Muscle of arm (tissue), 12 donors: Measurements from ENCODE around the gene FOXP2. TPM values are rescaled to one million over a fixed set of nuclear protein-coding genes. Genes with fewer than 3 reads are reported as not detected.
"Not testable (repeated sequence)": the region's sequence is repeated elsewhere in the genome, so short reads cannot be mapped to it uniquely, and the experiment has no call there.

Experiments
- DNase-seq: peaks from one replicate; pipeline ENCODE4 v3.0.0-alpha.2; 2013
- polyA plus RNA-seq, 12 donors: library from polyadenylated mRNA; unstranded; fragments of 120-200 nt; gene quantifications; one replicate each; pipeline ENCODE4 v1.2.1, GENCODE V29; 2013; ENCODE audit not compliant: insufficient read length in 12 of 12

The FOXP2 gene
- polyA plus RNA-seq, 12 donors = 8.7 to 22.7 (median 13.0) TPM; not detected in 1

DNA sequence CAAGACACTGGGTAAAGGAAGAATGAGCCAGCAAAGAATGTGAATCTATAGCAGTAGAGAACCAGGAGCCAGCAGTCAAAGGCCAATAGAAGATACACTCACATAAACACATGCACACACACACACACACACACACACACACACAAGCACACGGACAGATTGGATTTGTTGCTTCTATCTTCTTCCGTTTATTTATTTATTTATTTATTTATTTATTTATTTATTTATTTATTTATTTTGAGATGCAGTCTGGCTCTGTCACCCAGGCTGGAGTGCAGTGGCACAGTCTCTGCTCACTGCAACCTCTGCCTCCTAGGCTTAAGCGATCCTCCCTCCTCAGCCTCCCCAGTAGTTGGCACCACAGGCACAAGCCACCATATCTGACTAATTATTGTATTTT, 166.3 kb downstream of the FOXP2 start:
- not testable (repeated sequence) for DNase-seq

DNA sequence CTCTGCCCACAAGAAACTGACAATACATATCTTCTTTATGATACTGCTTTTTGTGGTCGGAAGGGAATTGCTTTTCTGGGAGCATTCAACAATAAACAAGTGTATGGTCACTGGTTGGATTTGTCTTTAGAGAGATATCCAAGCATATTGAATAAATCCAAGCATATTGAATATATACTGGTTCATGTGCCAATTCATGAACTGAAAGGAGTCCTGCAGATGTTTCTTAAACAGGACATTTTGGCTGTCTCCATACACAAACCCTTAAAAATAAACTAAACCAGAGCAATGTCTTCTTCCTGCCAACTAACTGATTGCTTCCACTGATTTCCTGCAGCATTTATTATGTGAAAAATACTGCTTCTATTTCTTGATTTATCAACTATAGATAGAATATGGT, 173.9 kb downstream of the FOXP2 start:
- DNase-seq = peak; percentile 25

DNA sequence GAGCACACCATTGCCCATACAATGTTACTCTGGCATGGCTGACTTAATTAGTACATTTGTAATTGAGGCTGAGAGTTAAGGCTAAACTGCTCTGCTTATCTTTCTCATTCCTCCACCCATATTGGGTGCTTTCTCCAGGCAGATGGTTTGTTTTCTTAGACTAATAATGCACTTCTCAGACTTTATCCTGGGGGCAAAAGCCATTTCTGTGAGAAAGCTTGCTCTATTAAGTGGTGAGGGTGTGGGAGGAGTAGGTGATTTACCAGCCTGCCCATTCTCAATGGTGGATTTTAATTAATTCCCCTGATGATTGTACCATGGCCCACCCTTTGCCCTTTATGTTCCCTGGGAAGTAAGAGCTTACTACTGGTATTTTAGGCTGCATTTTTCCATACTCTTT, 174.8 kb downstream of the FOXP2 start:
- no peak for DNase-seq

DNA sequence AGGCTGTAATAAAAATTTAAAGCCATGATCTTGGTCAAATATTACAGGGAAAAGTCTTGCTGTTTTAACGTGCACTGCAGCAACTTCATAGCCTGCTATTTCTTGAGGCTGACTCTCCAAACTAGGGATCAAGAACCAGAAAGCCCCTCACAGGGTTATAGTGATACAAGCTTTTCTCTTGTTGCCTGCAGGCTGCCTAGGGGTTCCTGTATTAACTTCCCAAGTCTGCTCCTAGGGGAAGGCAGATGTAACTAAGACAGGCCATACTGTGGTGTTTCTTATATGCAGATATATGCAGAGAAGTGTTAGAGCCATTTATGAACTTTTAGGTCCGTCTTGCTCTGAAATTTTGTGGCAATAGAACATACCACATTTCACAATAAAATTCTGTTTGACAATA, 175.7 kb downstream of the FOXP2 start:
- no peak for DNase-seq

DNA sequence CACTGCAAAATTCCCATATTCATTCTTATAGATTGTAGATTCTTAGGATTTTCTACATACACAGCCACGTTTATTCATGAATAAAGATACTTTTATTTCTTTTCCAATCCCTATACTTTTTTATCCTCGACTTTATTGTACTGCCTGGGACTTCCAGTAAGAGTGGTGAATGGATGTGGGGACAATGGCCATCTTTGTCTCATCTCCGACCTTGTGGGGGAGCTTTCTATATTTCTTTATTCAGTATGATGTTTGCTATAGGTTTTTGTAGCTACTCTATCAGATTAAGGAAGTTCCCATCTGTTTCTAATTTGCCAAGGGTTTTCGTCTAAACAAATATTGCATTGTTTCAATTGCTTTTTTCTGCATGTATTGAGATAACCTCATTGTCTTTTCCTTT, 184.3 kb downstream of the FOXP2 start:
- no peak for DNase-seq

DNA sequence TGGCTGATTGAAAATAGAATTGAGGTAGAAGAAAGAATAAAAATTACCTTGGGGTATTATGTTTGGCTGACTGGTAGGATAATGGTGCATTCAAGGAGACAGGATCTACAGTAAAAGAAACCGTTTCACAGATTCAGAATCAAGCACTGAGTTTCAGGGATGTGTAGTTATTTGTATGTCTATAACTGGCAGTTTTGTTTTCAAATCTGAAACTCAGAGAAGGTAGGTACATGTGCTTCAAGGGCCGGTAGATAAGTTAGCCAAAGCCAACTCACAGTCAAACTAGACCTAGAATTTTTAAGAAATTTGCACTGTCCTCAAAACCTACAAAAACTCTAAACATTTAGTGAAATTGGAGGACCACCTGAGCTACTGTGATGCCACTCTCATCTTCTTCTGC, 191.5 kb downstream of the FOXP2 start:
- no peak for DNase-seq

DNA sequence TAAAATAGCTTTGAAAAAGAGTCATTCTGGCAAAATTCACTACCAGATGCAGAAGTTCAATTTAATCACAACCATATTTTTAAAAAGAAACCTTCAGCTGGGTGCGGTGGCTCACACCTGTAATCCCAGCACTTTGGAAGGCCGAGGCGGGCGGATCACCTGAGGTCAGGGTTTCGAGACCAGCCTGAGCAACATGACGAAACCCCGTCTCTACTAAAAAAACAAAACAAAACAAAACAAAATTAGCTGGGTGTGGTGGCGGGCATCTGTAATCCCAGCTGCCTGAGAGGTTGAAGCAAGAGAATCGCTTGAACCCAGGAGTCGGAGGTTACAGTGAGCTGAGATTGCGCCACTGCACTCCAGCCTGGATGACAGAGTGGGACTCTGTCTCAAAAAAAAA, 194.2 kb downstream of the FOXP2 start:
- not testable (repeated sequence) for DNase-seq

DNA sequence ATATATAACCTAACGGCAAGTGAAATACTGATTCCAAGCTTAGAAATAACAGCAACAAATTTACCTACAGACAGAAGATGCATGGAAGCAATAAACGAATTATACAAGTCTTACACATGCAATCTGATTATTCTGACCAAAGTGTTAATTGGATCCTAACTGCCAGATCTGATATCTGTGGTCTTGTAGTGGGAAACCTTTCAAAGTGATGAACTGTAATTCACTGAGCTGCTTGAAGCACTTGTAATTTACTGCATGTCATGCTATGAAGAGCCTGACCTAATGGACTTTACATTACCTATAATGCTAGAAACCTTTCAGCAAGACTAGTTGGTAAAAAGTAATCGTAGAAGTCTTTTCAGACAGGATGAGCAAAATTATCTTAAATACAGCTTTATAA, 205.6 kb downstream of the FOXP2 start:
- no peak for DNase-seq

DNA sequence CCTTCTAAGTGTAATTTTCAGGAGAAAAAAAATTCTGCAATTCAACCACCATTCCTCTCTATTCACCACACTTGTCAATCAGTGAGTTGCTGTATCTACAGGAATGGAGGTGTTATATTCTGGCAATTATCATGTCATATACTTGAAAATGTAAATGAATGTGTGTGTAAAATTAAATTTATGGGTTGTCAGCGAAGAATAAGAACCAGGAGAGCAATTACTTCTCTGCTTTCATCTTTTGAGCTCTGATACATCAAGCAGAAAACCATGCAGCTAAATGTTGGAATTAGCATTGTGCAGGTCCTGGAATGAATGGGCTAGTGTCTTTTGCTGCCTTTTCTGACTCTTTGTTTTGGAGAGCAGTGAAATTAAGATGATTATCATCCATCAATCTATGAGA, 207.6 kb downstream of the FOXP2 start:
- DNase-seq = no peak

DNA sequence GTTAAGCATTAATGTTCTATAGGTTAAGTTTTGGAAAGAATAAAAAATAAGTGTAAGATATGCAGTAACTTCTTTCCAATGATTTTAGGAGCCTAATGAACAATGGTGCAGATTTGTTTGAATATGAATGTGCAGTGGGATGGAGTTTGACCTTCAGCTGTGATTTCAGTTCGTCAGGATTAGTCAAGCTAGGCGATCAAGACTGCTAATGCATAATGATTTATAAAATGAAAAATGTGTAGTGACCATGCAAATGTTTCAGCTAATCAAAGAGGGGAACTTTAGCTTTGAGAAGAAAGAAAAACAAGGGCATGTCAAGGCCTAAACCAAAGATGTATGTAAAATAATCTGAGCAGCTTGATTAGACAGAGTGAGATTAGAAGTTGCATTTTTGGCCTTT, 208.5 kb downstream of the FOXP2 start:
- DNase-seq = no peak

DNA sequence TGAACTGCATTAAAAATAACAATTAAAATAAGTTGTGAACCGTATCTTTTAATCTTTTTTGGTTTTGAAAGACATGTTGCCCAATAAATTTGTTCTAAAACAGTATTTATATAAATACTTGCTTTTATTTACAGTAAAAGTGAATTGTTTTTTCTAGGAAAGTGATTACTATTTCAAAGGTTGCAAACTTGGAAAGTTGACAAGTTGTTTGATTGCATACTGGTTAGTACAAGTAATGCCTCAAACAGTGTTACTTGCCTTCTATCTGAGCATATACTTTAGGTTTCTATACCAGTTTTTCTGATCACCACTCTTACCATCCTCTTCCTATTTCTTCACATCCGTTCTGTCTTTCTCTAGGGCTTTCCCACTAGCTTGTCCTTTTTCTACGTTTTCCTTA, 212.6 kb downstream of the FOXP2 start:
- no peak for DNase-seq

DNA sequence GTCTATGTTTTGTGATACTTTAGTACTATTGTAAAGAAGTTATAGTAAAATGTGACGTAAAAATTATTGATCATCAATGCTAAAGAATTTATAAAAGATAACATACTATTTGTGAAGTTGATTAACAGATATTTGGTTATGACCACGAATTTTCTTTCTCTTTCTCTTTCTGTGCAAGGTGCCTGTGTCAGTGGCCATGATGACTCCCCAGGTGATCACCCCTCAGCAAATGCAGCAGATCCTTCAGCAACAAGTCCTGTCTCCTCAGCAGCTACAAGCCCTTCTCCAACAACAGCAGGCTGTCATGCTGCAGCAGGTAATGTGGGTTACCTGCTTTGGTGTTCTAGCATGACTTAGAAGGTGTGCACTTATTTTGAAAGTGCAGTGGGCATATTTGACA, 213.7 kb downstream of the FOXP2 start:
- no peak for DNase-seq

DNA sequence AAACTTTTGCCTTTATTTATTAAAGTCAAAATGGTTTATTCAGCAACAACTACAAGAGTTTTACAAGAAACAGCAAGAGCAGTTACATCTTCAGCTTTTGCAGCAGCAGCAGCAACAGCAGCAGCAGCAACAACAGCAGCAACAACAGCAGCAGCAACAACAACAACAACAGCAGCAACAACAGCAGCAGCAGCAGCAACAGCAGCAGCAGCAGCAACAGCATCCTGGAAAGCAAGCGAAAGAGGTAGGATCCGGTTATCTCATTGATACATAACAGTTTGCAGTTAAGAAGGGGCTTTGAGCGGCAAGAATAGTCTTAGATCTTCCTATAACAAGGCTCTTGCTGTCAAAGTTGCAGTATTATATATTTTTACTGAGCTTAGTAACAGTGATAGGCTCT, 215.1 kb downstream of the FOXP2 start:
- no peak for DNase-seq

DNA sequence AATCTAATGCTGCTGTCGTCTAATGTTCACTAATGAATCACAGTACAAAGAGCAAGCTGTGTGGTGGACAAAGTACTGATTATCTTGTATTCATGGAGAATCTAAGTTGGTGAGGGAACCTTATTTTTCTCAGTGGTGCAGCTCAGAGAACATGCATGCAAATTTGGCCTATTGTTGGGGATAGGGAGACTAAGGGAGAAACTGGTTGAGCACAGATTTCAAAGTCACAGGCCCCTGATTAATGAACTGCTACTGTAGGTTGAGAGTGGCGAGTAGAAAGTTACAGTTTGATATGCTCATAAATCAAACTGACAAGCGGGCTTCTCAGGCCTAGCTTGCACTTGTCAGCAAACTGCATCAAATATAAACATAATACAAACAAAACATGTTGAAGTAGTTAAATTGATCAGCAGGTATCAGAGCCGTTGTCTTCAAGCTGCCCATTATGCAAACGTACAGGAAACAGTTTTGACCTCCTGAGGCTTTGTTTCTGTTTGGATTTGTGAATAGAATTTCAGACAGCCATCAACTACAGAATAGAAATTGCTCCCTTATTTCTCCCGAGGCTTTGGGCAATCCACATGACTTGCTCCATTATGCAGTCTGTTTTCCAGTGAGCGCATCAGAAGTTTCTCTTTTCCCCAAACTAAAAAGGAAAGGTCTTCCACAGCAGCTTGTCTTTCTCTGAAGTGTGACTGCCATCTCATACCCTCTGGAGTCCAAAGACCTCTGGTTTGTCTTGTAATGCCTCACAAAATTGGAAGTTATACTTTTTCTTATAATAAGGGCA, 215.8 kb downstream of the FOXP2 start:
- no peak for DNase-seq

DNA sequence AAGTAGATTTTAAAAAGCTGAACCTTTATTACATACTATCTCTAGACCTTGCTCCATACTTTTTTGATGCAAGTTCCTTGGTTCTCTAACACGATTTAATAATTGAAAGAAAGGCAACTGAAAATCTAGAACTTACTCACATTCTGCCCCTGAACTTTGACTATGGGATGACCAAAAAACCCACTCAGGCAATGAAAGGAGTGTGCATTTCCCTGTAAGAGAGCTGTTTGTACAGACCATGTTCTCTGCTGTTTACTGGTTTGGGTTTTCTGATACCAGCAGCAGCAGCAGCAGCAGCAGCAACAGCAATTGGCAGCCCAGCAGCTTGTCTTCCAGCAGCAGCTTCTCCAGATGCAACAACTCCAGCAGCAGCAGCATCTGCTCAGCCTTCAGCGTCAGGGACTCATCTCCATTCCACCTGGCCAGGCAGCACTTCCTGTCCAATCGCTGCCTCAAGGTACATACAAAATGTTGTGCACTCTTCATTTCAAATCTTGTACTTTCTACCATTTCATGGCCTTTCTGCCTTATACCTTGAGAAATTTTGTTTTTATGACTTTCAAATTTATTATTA, 216.7 kb downstream of the FOXP2 start:
- DNase-seq = no peak

DNA sequence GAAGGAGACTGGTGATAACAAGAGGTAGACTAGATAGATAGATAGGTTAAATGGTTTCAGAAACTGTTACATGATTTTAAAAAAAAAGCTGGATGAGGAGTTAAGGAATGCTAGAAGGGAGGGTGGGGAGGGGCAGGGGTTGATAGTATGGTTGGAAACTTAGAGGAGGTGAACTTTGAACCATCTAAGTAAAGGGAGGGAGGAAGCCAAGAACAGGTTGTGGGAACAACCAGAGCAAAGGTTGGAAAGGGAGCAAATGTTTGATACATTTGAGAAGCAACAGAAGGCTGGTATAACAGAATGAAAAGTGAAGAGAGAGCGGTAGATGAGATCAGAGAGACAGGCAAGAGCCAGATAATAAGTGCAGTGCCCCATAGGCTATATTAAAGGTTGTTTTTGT, 224.8 kb downstream of the FOXP2 start:
- no peak for DNase-seq

DNA sequence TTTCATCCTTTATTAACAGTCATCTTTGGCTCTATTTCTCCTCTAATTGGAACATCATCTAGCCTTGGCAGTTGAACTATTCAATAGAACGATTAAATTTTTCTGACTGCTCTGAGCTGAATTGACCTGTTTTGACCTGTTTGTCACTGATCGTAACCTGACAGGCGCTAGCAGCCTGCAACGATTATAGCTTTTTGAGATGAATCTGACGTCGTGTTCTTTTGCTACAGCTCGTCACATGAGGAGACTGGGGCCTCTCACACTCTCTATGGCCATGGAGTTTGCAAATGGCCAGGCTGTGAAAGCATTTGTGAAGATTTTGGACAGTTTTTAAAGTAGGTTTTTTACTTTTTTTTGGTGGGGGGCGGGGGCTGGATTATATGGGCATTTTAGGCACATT, 229.8 kb downstream of the FOXP2 start:
- no peak for DNase-seq

DNA sequence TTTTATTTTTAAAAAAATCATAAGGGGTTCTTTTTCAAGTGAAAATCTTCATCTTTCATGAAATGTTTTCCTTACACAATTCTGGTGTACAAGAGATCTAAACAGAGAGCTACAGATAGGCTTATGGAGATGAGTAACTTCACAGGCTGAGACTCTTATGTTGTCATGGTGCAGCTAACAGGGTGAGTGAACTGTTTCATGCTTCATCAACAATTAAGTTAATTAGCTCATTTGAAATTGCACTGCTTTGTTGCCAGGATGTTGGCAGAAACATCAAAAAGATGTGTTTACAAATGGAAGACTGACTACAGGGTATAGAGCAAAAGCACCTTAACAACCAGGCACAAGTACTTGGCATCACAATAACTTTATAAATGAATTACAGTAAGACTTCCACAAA, 230.8 kb downstream of the FOXP2 start:
- no peak for DNase-seq

DNA sequence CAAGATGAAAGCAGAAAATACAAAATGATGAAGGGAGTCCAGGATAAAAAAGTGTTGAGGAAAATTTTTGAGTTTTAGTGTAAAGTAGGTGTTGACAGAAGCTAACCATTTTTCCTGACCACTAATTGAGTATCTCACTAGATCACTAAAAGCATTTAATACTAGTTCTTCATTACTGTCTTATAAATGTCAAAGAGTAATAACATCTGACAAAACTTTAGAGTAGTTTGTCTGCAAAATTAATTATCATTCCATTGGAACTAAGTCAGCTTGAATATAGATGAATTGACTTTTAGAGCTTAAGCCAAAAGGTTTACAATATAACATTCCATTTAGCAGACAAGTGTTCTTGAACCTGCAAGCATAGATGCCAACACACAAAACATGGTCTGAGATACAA, 232.9 kb downstream of the FOXP2 start:
- DNase-seq = no peak

DNA sequence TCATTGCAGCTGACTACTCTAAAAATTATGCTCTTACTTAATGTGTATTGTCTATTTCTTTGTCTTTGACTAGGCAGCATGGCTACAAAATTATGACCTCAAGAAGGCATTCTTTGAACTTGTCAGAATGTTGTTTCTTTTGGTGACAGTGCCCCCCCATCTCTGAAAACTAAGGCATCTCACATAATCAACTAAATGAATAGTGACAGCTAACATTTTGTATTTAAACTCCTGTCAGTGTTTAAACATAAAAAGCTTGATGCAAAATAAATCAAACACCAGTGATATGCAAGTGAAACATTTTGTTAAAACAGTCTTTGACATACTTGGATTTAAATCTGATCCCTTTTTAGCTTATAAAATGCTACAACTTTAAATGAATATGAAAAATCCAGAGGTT, 233.5 kb downstream of the FOXP2 start:
- DNase-seq = no peak

DNA sequence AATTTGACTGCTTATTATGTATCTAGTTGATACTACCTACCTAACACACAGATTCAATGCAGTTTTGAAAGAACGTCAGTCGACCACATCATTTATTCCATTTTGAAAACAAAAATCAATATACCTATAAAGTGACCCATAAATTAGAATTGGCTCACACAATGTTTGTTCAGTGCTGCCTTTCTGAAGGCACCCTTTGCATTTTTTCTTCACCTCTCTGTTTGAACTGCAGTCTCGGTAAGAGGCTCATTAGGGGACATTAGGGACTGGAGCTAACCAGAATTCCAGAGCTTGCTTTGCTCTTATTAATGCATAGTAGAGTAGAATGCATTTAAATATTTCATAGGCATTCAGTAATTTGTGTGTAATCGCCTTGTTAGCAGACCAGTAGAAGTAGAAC, 234.1 kb downstream of the FOXP2 start:
- DNase-seq = no peak

DNA sequence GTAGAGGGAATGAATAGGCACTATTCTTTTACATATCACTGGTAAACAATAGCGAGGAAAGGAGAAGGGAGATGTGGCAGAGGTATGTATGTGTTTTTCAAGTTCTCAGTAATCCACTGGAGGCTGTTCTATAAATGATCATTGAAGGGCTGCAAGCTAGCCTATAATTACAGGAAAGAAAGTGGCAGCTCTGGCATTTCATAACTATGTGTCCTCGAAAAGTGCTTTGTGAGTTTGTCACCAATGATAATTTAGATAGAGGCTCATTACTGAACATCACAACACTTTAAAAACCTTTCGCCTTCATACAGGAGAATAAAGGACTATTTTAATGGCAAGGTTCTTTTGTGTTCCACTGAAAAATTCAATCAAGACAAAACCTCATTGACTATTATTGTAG, 235.1 kb downstream of the FOXP2 start:
- DNase-seq = no peak

DNA sequence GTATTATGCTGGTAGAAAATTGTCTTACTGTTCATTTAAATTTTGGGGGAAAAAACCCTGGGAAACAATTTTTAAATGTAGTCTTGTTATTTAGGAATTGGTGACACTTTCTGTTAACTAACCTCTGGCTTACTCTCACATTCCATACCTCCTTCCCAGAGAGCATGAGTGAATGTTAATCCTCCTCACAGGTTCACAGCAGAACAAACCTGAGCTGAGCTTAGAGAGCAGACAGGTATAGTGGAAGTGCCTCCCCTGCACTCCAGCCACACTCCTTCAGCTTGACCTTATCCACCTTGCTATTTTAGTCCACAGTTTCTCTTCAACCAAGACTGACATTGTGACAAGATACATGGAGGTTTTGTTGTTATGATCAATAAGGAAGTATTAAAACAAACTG, 235.9 kb downstream of the FOXP2 start:
- no peak for DNase-seq

DNA sequence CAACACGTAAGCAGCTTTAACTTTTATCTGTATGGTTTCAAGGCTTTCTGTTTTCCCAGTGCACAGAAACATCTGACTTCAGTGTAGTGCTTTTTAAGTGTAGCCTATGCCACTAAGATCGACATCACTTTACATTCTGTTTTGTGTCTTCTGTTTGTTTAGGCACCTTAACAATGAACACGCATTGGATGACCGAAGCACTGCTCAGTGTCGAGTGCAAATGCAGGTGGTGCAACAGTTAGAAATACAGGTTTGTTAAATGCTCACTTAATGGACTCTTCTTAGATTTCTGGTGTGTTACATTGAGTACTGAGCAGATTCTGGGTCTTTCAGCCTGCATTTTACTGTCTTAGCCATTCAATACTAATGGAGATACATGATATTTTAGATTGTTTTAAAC, 237.4 kb downstream of the FOXP2 start:
- no peak for DNase-seq
